ENCODE results near the gene NUCKS1. TPM values are rescaled to one million over a fixed set of nuclear protein-coding genes. Genes with fewer than 3 reads are reported as not detected.

Gene NUCKS1
- total and polyA plus RNA-seq, 2 of the 13 experiments (the other 11 are each of a cell fraction or from before 2014, with no cell fraction given): 35.5 to 117 TPM

DNA sequence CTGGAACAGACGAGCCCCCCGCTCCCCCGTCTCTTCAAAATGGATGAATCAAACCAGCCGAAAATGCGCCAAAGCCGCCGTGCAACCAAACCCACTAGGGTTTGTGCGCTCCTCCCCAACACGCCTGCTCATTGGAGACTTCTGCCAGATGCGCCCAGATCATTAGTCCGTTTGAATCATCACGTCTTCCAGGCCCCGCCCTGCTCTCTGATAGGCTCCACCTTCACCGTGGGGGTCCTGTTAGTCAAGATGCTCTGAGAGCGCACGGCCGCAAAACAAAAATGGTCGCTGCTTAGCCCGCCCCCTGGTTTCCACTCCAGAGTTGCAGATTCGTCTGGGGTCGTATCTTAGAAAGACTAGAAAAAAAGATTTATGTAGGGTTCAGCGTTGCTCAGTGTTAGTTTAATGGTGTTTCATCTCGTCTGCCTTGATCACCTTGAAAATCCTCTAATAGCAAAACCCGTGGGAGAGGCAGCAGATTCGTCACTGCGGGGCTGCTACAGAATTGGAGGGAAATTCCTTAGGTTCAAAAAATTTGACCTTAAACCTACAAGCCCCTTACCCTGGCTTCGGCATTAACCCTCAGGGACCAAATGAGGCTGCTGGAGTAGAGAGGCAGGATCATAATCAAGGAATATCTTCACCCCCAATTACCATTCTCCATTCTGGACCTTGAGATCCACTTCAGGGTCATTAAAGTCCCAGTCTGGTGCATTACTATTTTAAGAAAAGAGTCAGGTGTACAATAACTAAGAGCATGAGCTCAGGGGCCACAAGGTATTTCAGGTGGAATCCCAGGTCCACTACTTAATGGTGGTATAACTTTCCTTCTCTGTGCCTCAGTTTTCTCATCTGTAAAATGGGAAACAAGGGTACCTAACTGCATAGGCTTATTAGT lies at the start of gene NUCKS1 (continued):
- TF ChIP-seq, protein P1, sequence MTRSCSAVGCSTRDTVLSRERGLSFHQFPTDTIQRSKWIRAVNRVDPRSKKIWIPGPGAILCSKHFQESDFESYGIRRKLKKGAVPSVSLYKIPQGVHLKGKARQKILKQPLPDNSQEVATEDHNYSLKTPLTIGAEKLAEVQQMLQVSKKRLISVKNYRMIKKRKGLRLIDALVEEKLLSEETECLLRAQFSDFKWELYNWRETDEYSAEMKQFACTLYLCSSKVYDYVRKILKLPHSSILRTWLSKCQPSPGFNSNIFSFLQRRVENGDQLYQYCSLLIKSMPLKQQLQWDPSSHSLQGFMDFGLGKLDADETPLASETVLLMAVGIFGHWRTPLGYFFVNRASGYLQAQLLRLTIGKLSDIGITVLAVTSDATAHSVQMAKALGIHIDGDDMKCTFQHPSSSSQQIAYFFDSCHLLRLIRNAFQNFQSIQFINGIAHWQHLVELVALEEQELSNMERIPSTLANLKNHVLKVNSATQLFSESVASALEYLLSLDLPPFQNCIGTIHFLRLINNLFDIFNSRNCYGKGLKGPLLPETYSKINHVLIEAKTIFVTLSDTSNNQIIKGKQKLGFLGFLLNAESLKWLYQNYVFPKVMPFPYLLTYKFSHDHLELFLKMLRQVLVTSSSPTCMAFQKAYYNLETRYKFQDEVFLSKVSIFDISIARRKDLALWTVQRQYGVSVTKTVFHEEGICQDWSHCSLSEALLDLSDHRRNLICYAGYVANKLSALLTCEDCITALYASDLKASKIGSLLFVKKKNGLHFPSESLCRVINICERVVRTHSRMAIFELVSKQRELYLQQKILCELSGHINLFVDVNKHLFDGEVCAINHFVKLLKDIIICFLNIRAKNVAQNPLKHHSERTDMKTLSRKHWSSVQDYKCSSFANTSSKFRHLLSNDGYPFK (CRISPR knock-in tag; IDR thresholded peaks at IDR 0.05; ENCODE audit: borderline replicate concordance): peak; percentile 87; the same call in 1 of the 2 replicates
- peak; percentile 59; the same call in 1 of the 2 replicates for TF ChIP-seq EHMT2 (IDR thresholded peaks at IDR 0.05; ENCODE audit: borderline replicate concordance, low read depth, low read length)
- TF ChIP-seq RXRB (CRISPR knock-in tag; IDR thresholded peaks at IDR 0.05; ENCODE audit: borderline replicate concordance): peak; percentile 43; the same call in 1 of the 2 replicates
- 0 out of 2 replicates have a peak, but pooled peaks have one; percentile 26 for TF ChIP-seq MEF2D (CRISPR knock-in tag; IDR thresholded peaks at IDR 0.05)
- peak; percentile 58; the same call in 1 of the 2 replicates for TF ChIP-seq ZNF780A (CRISPR knock-in tag; IDR thresholded peaks at IDR 0.05)
- peak; percentile 73 for TF ChIP-seq KMT2B (CRISPR knock-in tag; IDR thresholded peaks at IDR 0.05)
- peak; percentile 92 for TF ChIP-seq YY1 (IDR thresholded peaks at IDR 0.05; ENCODE audit: insufficient read depth, insufficient replicate concordance, low read depth, low read length)
- peak; percentile 88 for TF ChIP-seq ASH2L (IDR thresholded peaks at IDR 0.05; ENCODE audit: insufficient read length, low read depth, low read length)
- TF ChIP-seq, protein P2, sequence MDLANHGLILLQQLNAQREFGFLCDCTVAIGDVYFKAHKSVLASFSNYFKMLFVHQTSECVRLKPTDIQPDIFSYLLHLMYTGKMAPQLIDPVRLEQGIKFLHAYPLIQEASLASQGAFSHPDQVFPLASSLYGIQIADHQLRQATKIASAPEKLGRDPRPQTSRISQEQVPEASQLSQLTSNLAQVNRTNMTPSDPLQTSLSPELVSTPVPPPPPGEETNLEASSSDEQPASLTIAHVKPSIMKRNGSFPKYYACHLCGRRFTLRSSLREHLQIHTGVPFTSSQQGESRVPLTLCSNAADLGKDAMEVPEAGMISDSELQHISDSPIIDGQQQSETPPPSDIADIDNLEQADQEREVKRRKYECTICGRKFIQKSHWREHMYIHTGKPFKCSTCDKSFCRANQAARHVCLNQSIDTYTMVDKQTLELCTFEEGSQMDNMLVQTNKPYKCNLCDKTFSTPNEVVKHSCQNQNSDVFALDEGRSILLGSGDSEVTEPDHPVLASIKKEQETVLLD (CRISPR knock-in tag; IDR thresholded peaks at IDR 0.05; ENCODE audit: low read depth): peak; percentile 13; the same call in 1 of the 2 replicates
- peak; percentile 64; the same call in 1 of the 2 replicates for TF ChIP-seq POLR2G (IDR thresholded peaks at IDR 0.05; ENCODE audit: low read depth, low read length)
- peak; percentile 67 for TF ChIP-seq XRCC5 (optimal IDR thresholded peaks at IDR 0.05; ENCODE audit: low read length)
- peak; percentile 9; the same call in 1 of the 2 replicates for TF ChIP-seq IRF2 (CRISPR knock-in tag; IDR thresholded peaks at IDR 0.05)
- TF ChIP-seq ZNF530 (CRISPR knock-in tag; IDR thresholded peaks at IDR 0.05; ENCODE audit: low read depth): no peak
- TF ChIP-seq, protein P3, sequence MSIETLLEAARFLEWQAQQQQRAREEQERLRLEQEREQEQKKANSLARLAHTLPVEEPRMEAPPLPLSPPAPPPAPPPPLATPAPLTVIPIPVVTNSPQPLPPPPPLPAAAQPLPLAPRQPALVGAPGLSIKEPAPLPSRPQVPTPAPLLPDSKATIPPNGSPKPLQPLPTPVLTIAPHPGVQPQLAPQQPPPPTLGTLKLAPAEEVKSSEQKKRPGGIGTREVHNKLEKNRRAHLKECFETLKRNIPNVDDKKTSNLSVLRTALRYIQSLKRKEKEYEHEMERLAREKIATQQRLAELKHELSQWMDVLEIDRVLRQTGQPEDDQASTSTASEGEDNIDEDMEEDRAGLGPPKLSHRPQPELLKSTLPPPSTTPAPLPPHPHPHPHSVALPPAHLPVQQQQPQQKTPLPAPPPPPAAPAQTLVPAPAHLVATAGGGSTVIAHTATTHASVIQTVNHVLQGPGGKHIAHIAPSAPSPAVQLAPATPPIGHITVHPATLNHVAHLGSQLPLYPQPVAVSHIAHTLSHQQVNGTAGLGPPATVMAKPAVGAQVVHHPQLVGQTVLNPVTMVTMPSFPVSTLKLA (IDR thresholded peaks at IDR 0.05): peak; percentile 9; the same call in 1 of the 2 replicates
- TF ChIP-seq ZNF614 (CRISPR knock-in tag; IDR thresholded peaks at IDR 0.05; ENCODE audit: borderline replicate concordance): 0 out of 2 replicates have a peak, but pooled peaks have one; percentile 31
- TF ChIP-seq KLF12 (CRISPR knock-in tag; IDR thresholded peaks at IDR 0.05; ENCODE audit: borderline replicate concordance): peak; percentile 65
- TF ChIP-seq FOSL2 (CRISPR knock-in tag; IDR thresholded peaks at IDR 0.05): peak; percentile 3; the same call in 1 of the 2 replicates
- peak; percentile 39; the same call in 1 of the 2 replicates for TF ChIP-seq ZNF792 (CRISPR knock-in tag; IDR thresholded peaks at IDR 0.05)
- 0 out of 2 replicates have a peak, but pooled peaks have one; percentile 40 for TF ChIP-seq KMT2A (CRISPR knock-in tag; IDR thresholded peaks at IDR 0.05)
- TF ChIP-seq ZNF180 (CRISPR knock-in tag; IDR thresholded peaks at IDR 0.05; ENCODE audit: borderline replicate concordance, low read depth): no peak
- no peak for TF ChIP-seq MIER2 (CRISPR knock-in tag; IDR thresholded peaks at IDR 0.05)
- TF ChIP-seq, protein P4, sequence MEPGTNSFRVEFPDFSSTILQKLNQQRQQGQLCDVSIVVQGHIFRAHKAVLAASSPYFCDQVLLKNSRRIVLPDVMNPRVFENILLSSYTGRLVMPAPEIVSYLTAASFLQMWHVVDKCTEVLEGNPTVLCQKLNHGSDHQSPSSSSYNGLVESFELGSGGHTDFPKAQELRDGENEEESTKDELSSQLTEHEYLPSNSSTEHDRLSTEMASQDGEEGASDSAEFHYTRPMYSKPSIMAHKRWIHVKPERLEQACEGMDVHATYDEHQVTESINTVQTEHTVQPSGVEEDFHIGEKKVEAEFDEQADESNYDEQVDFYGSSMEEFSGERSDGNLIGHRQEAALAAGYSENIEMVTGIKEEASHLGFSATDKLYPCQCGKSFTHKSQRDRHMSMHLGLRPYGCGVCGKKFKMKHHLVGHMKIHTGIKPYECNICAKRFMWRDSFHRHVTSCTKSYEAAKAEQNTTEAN (CRISPR knock-in tag; conservative IDR thresholded peaks at IDR 0.05): no peak

Measured in HepG2 (cell line).